GM23338 (cell line): ENCODE data around the gene LAMA4. TPM values are rescaled to one million over a fixed set of nuclear protein-coding genes. Genes with fewer than 3 reads are reported as not detected.

Experiments
- ATAC-seq: fragments of 200-7000 bp; cut with Tn5 transposase; 3 replicates; pipeline ENCODE4 v1.9.1; 2020
- DNase-seq: peaks from one replicate; pipeline ENCODE4 v3.0.0-alpha.2; 2015; ENCODE audit warnings: low spot score
- H2AFZ ChIP-seq: fragments of 200-600 bp; sonication (generic); 2 replicates; pipeline ENCODE4 v1.8.0; 2016; ENCODE audit warnings: antibody characterized with exemption, mild to moderate bottlenecking, moderate library complexity
- H3F3A ChIP-seq: fragments of 200-600 bp; sonication (generic); replicated peaks from 2 replicates; pipeline ENCODE4 v1.8.0; 2017; ENCODE audit warnings: antibody characterized with exemption, mixed run types, low read depth
- H3K27ac ChIP-seq: fragments of 200-600 bp; sonication (generic); 2 replicates; pipeline ENCODE4 v1.6.1; 2016; ENCODE audit warnings: low read depth
- H3K27me3 ChIP-seq: fragments of 200-600 bp; sonication (generic); 2 replicates; pipeline ENCODE4 v1.8.0; 2016; ENCODE audit warnings: mild to moderate bottlenecking, mixed run types, moderate library complexity; ENCODE audit not compliant: insufficient read depth
- H3K36me3 ChIP-seq: fragments of 200-600 bp; sonication (generic); 2 replicates; pipeline ENCODE4 v1.8.0; 2016; ENCODE audit warnings: mild to moderate bottlenecking; ENCODE audit not compliant: insufficient read depth
- H3K4me1 ChIP-seq: fragments of 200-600 bp; sonication (generic); 2 replicates; pipeline ENCODE4 v1.8.0; 2016; ENCODE audit warnings: mild to moderate bottlenecking, moderate library complexity; ENCODE audit not compliant: insufficient read depth
- H3K4me2 ChIP-seq: fragments of 200-600 bp; sonication (generic); 2 replicates; pipeline ENCODE4 v1.7.1; 2017; ENCODE audit warnings: mixed run types
- H3K4me3 ChIP-seq: fragments of 200-600 bp; sonication (generic); 2 replicates; pipeline ENCODE4 v1.6.1; 2016; ENCODE audit warnings: mixed run types
- H3K79me2 ChIP-seq: fragments of 200-600 bp; sonication (generic); replicated peaks from 2 replicates; pipeline ENCODE4 v1.8.0; 2017; ENCODE audit warnings: mild to moderate bottlenecking; ENCODE audit not compliant: insufficient read depth
- H3K9me2 ChIP-seq: fragments of 200-600 bp; sonication (generic); 2 replicates; pipeline ENCODE4 v1.8.0; 2017; ENCODE audit not compliant: insufficient read depth
- H4K20me1 ChIP-seq: fragments of 200-600 bp; sonication (generic); replicated peaks from 2 replicates; pipeline ENCODE4 v1.8.0; 2017; ENCODE audit warnings: mild to moderate bottlenecking; ENCODE audit not compliant: insufficient read depth
- H3K27ac Mint-ChIP-seq: 2 replicates; pipeline ENCODE4 v1.8.0; 2020; ENCODE audit warnings: inconsistent platforms, mild to moderate bottlenecking, moderate library complexity, mixed read lengths
- H3K27me3 Mint-ChIP-seq: 3 replicates; pipeline ENCODE4 v1.8.0; 2022; ENCODE audit warnings: low read depth, mild to moderate bottlenecking, moderate library complexity, mixed read lengths, inconsistent platforms; ENCODE audit not compliant: insufficient read depth, poor library complexity
- H3K36me3 Mint-ChIP-seq: 3 replicates; pipeline ENCODE4 v1.8.0; 2021; ENCODE audit warnings: low read depth, mild to moderate bottlenecking, inconsistent platforms, moderate library complexity, mixed read lengths
- H3K4me1 Mint-ChIP-seq: 3 replicates; pipeline ENCODE4 v1.8.0; 2020; ENCODE audit warnings: mild to moderate bottlenecking, inconsistent platforms, mixed read lengths
- H3K4me3 Mint-ChIP-seq: 3 replicates; pipeline ENCODE4 v1.8.0; 2021; ENCODE audit warnings: moderate library complexity, mild to moderate bottlenecking, inconsistent platforms, mixed read lengths
- H3K9me3 Mint-ChIP-seq: 3 replicates; pipeline ENCODE4 v1.8.0; 2020; ENCODE audit warnings: moderate library complexity, mild to moderate bottlenecking, inconsistent platforms, mixed read lengths
- CTCF ChIP-seq, 2 experiments: fragments of 200-600 bp in 1 of 2; sonication (generic) in 1 of 2; conservative IDR thresholded peaks; 2 replicates each; pipeline versions ENCODE4 v1.5.1 to v1.6.1; 2016 to 2017; ENCODE audit warnings: antibody characterized with exemption in 2 of 2, low read depth in 2 of 2, mild to moderate bottlenecking in 2 of 2, moderate library complexity in 1 of 2
- ETS1 ChIP-seq: IDR thresholded peaks from 2 replicates; pipeline ENCODE4 v1.6.1; 2016; ENCODE audit warnings: antibody characterized with exemption
- NANOG ChIP-seq: IDR thresholded peaks from 2 replicates; pipeline ENCODE4 v1.6.1; 2016; ENCODE audit warnings: antibody characterized with exemption, borderline replicate concordance
- ZNF462 ChIP-seq: fragments of 250-450 bp; sonication (Bioruptor Pico); IDR thresholded peaks from 2 replicates; pipeline ENCODE4 v1.5.0; 2020; ENCODE audit warnings: mild to moderate bottlenecking, moderate library complexity
- polyA plus RNA-seq: library from polyadenylated mRNA; unstranded; fragments of >200 nt; fragmentation: Nextera tagmentation; extraction: Ambion mirVana; gene quantifications from 2 replicates; pipeline ENCODE4 v1.2.1, GENCODE V29; 2016
- total RNA-seq: library from RNA; depleted of rRNA; stranded (reverse); fragments of >200 nt; shearing (Covaris generic); gene quantifications from 2 replicates; pipeline ENCODE4 v1.2.3, GENCODE V29; 2014

LAMA4 gene
- total and polyA plus RNA-seq, 2 experiments from 2014 or later = 1.7 to 2.8 TPM

GRCh38 chr6:112189494-112189893 lies 64.9 kb downstream of the LAMA4 start:
- TF ChIP-seq CTCF (conservative IDR thresholded peaks at IDR 0.05; ENCODE audit: low read depth in 2 of 2) (no peak), NANOG (no peak), ETS1 (no peak), ZNF462 (CRISPR knock-in tag) (no peak)
- H3K79me2 ChIP-seq = no peaks in the 10 kb centered on the region
- Mint-ChIP-seq H3K4me1 (peaks cover 11% of the 10 kb centered on the region), H3K27me3 (no peaks in the 10 kb centered on the region), H3K9me3 (no peaks in the 10 kb centered on the region), H3K4me3 (no peak overlapping the region), H3K27ac (no peak overlapping the region), H3K36me3 (no peaks in the 10 kb centered on the region)
- no peak overlapping the region for H3K4me3 ChIP-seq
- no peak for DNase-seq
- H3K27ac ChIP-seq = no peak overlapping the region
- no peaks in the 10 kb centered on the region for H3F3A ChIP-seq
- no peaks in the 10 kb centered on the region for H3K27me3 ChIP-seq
- no peaks in the 10 kb centered on the region for H3K36me3 ChIP-seq
- H3K4me1 ChIP-seq = no peaks in the 10 kb centered on the region
- no peak overlapping the region for H3K4me2 ChIP-seq
- no peak for ATAC-seq
- no peaks in the 10 kb centered on the region for H3K9me2 ChIP-seq
- no peak overlapping the region for H2AFZ ChIP-seq
- no peaks in the 10 kb centered on the region for H4K20me1 ChIP-seq
